Osteocyte (in vitro differentiated cells): ENCODE measurements around the gene METRN. TPM values are rescaled to one million over a fixed set of nuclear protein-coding genes. Genes with fewer than 3 reads are reported as not detected.
"Not testable (repeated sequence)": the region's sequence is repeated elsewhere in the genome, so short reads cannot be mapped to it uniquely, and the experiment has no call there.

Experiments used
- DNase-seq: peaks from one replicate; pipeline ENCODE4 v3.0.0; 2021; ENCODE audit warnings: mixed read lengths; ENCODE audit not compliant: unreplicated experiment; ENCODE audit errors: extremely low spot score
- H3K27ac Mint-ChIP-seq: one replicate; pipeline ENCODE4 v1.8.0; 2021; ENCODE audit warnings: mild to moderate bottlenecking, mixed read lengths; ENCODE audit not compliant: unreplicated experiment
- H3K27me3 Mint-ChIP-seq: one replicate; pipeline ENCODE4 v1.8.0; 2021; ENCODE audit warnings: mixed read lengths; ENCODE audit not compliant: unreplicated experiment
- H3K36me3 Mint-ChIP-seq: one replicate; pipeline ENCODE4 v1.8.0; 2021; ENCODE audit warnings: mixed read lengths; ENCODE audit not compliant: unreplicated experiment
- H3K4me1 Mint-ChIP-seq: one replicate; pipeline ENCODE4 v1.8.0; 2021; ENCODE audit warnings: mixed read lengths; ENCODE audit not compliant: unreplicated experiment
- H3K4me3 Mint-ChIP-seq: one replicate; pipeline ENCODE4 v1.8.0; 2021; ENCODE audit warnings: mild to moderate bottlenecking, moderate library complexity, mixed read lengths; ENCODE audit not compliant: unreplicated experiment
- H3K9me3 Mint-ChIP-seq: one replicate; pipeline ENCODE4 v1.8.0; 2021; ENCODE audit warnings: mixed read lengths; ENCODE audit not compliant: unreplicated experiment
- total RNA-seq: library from RNA; stranded (reverse); gene quantifications from 2 replicates; pipeline ENCODE4 v1.2.1, GENCODE V29; 2021
- TF ChIP-seq, protein P1 (sequence below): fragments of 200-600 bp; sonication (generic); IDR thresholded peaks from 2 replicates; pipeline ENCODE4 v1.5.0; 2021; ENCODE audit warnings: antibody characterized with exemption, mild to moderate bottlenecking, moderate library complexity

METRN gene
- total RNA-seq, 1 donor from 2014 or later = 49.7 TPM

GRCh38 chr16:712740-713250 lies 2.1 kb upstream of the METRN start:
- H3K36me3 Mint-ChIP-seq, DNase-seq, H3K9me3 Mint-ChIP-seq, H3K4me3 Mint-ChIP-seq, H3K27me3 Mint-ChIP-seq: not testable (repeated sequence)
- Mint-ChIP-seq H3K4me1 (peaks cover 37% of the 10 kb centered on the region), H3K27ac (peak overlapping the region; percentile 85)
- TF ChIP-seq, protein P1, sequence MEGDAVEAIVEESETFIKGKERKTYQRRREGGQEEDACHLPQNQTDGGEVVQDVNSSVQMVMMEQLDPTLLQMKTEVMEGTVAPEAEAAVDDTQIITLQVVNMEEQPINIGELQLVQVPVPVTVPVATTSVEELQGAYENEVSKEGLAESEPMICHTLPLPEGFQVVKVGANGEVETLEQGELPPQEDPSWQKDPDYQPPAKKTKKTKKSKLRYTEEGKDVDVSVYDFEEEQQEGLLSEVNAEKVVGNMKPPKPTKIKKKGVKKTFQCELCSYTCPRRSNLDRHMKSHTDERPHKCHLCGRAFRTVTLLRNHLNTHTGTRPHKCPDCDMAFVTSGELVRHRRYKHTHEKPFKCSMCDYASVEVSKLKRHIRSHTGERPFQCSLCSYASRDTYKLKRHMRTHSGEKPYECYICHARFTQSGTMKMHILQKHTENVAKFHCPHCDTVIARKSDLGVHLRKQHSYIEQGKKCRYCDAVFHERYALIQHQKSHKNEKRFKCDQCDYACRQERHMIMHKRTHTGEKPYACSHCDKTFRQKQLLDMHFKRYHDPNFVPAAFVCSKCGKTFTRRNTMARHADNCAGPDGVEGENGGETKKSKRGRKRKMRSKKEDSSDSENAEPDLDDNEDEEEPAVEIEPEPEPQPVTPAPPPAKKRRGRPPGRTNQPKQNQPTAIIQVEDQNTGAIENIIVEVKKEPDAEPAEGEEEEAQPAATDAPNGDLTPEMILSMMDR = peak; percentile 67

DNA sequence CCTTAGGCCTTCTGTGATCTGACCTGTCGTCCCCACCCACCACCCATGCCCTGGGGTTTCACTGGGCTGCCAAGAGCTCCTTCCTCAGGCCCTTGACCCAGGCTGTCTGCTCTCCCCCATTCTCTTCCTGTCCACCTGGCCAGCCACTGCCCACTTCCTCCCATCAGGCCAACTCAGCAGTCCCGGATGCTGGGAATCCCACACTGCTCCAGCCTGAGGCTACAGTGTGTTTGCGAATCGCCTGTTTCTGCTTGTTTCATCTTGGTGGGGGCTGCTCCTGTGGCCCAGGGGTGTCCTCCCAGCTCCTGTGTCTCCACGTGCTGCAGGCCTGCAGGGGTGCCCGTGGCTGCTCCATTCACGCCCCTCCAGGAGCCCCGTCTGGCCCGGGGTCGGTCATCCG lies 839 bp upstream of the METRN start:
- TF ChIP-seq, protein P1 = no peak
- Mint-ChIP-seq H3K36me3 (no peaks in the 10 kb centered on the region), H3K4me3 (no peak overlapping the region), H3K27me3 (no peaks in the 10 kb centered on the region), H3K9me3 (no peaks in the 10 kb centered on the region), H3K27ac (no peak overlapping the region), H3K4me1 (peaks cover 38% of the 10 kb centered on the region)
- no peak for DNase-seq

DNA sequence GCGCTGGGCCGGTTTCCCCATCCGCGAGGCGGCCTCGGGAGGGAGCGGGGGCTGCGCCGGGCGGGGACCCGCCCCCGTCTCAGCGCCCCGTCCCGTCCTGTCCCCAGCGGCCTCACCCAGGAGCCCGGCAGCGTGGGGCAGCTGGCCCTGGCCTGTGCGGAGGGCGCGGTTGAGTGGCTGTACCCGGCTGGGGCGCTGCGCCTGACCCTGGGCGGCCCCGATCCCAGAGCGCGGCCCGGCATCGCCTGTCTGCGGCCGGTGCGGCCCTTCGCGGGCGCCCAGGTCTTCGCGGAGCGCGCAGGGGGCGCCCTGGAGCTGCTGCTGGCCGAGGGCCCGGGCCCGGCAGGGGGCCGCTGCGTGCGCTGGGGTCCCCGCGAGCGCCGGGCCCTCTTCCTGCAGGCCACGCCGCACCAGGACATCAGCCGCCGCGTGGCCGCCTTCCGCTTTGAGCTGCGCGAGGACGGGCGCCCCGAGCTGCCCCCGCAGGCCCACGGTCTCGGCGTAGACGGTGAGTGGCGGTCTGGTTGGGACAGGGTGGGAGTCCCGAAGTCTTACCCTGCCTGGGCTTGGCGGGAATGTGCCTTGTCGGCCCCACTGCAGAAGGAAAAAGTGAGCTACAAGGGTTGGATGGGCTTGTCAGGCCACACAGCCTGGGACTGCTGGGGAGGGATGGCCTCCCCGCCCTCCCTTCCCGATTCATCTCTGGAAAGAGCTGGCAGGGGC lies 720 bp downstream of the METRN start:
- H3K27ac Mint-ChIP-seq = peak overlapping the region; percentile 14
- no peak for DNase-seq
- no peaks in the 10 kb centered on the region for H3K9me3 Mint-ChIP-seq
- H3K4me1 Mint-ChIP-seq = peaks cover 39% of the 10 kb centered on the region
- H3K36me3 Mint-ChIP-seq = no peaks in the 10 kb centered on the region
- TF ChIP-seq, protein P1 = peak; percentile 38
- H3K27me3 Mint-ChIP-seq = no peaks in the 10 kb centered on the region
- peak overlapping the region; percentile 67 for H3K4me3 Mint-ChIP-seq

DNA sequence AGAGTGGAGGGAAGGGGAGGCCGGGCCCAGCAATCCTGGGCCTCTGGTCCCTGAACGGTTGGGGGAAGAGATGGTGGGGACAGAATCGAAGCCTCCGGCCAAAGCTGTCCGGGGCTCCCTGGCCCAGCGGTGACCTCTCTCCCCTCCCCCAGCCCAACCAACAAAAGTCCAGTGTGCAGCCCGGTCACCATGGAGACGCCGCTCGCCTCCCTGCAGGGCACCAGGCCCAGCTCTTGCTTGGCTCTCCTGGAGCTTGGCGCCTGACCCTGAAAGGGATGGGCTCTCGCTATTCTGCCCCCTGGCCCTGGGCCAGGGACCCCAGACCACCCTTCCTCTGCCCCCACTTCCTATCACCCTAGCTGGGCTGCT lies 1.3 kb downstream of the METRN start:
- H3K27ac Mint-ChIP-seq = peak overlapping the region; percentile 14
- TF ChIP-seq, protein P1 = no peak
- no peaks in the 10 kb centered on the region for H3K9me3 Mint-ChIP-seq
- no peak for DNase-seq
- H3K4me1 Mint-ChIP-seq = peaks cover 37% of the 10 kb centered on the region
- H3K36me3 Mint-ChIP-seq = no peaks in the 10 kb centered on the region
- no peaks in the 10 kb centered on the region for H3K27me3 Mint-ChIP-seq
- H3K4me3 Mint-ChIP-seq = peak overlapping the region; percentile 67

GRCh38 chr16:716768-717325 lies 1.9 kb downstream of the METRN start:
- TF ChIP-seq, protein P1 = no peak
- H3K4me3 Mint-ChIP-seq = peak overlapping the region; percentile 67
- H3K27ac Mint-ChIP-seq = no peak overlapping the region
- no peaks in the 10 kb centered on the region for H3K9me3 Mint-ChIP-seq
- no peaks in the 10 kb centered on the region for H3K27me3 Mint-ChIP-seq
- DNase-seq = no peak
- no peaks in the 10 kb centered on the region for H3K36me3 Mint-ChIP-seq
- peaks cover 32% of the 10 kb centered on the region for H3K4me1 Mint-ChIP-seq
